Measurements from ENCODE around the gene FNDC5.
A peak's percentile ranks its signal among the peaks of the same experiment; 100 is the strongest.

Gene FNDC5

GRCh38 chr1:32871364-32872191 is 866 bp upstream of the FNDC5 start:
- peak; percentile 23 for DNase-seq (ENCODE audit: low read depth, low spot score)
- TF ChIP-seq CTCF (IDR thresholded peaks at IDR 0.05; ENCODE audit: low read depth, low read length): no peak
- in situ Hi-C loops (cut with HindIII; ENCODE audit: low sequenced_read_pairs): no loop called here
- H3K4me3 ChIP-seq (ENCODE audit: low read depth, low read length): peak overlapping the region; percentile 48

- peak overlapping the region; percentile 29 for H3K4me3 ChIP-seq (ENCODE audit: low read depth, low read length)
- no peak for DNase-seq (ENCODE audit: low read depth, low spot score)
- no peak for TF ChIP-seq CTCF (IDR thresholded peaks at IDR 0.05; ENCODE audit: low read depth, low read length)
- in situ Hi-C loops (cut with HindIII; ENCODE audit: low sequenced_read_pairs): no loop called here
These were observed 643 bp downstream of the FNDC5 start for GRCh38 chr1:32869923-32870614.

- DNase-seq (ENCODE audit: low read depth, low spot score): no peak
- no peak overlapping the region for H3K4me3 ChIP-seq (ENCODE audit: low read depth, low read length)
- in situ Hi-C loops (cut with HindIII; ENCODE audit: low sequenced_read_pairs): no loop called here
- no peak for TF ChIP-seq CTCF (IDR thresholded peaks at IDR 0.05; ENCODE audit: low read depth, low read length)
These were observed 1.8 kb downstream of the FNDC5 start for GRCh38 chr1:32868806-32869455.

- DNase-seq (ENCODE audit: low read depth, low spot score): no peak
- no peak for TF ChIP-seq CTCF (IDR thresholded peaks at IDR 0.05; ENCODE audit: low read depth, low read length)
- H3K4me3 ChIP-seq (ENCODE audit: low read depth, low read length): no peak overlapping the region
- in situ Hi-C loops (cut with HindIII; ENCODE audit: low sequenced_read_pairs): no loop called here
These were observed 2.6 kb downstream of the FNDC5 start for GRCh38 chr1:32868085-32868484.

GRCh38 chr1:32867671-32868070 is 3.0 kb downstream of the FNDC5 start:
- no peak overlapping the region for H3K4me3 ChIP-seq (ENCODE audit: low read depth, low read length)
- TF ChIP-seq CTCF (IDR thresholded peaks at IDR 0.05; ENCODE audit: low read depth, low read length): no peak
- no peak for DNase-seq (ENCODE audit: low read depth, low spot score)
- in situ Hi-C loops (cut with HindIII; ENCODE audit: low sequenced_read_pairs): no loop called here

GRCh38 chr1:32867151-32867550 is 3.6 kb downstream of the FNDC5 start:
- DNase-seq (ENCODE audit: low read depth, low spot score): no peak
- no peak overlapping the region for H3K4me3 ChIP-seq (ENCODE audit: low read depth, low read length)
- in situ Hi-C loops (cut with HindIII; ENCODE audit: low sequenced_read_pairs): no loop called here
- no peak for TF ChIP-seq CTCF (IDR thresholded peaks at IDR 0.05; ENCODE audit: low read depth, low read length)
